Kidney epithelial cell (primary cell): ENCODE results near the gene GLE1. TPM values are rescaled to one million over a fixed set of nuclear protein-coding genes. Genes with fewer than 3 reads are reported as not detected.
"Not testable (repeated sequence)": the region's sequence is repeated elsewhere in the genome, so short reads cannot be mapped to it uniquely, and the experiment has no call there.

Experiments
- DNase-seq: peaks from one replicate; pipeline ENCODE4 v3.0.0-alpha.2; 2010; ENCODE audit warnings: low read depth
- H3K27me3 ChIP-seq: 2 replicates; pipeline ENCODE4 v1.6.0; 2011; ENCODE audit warnings: low read length; ENCODE audit not compliant: control insufficient read depth, insufficient read depth
- H3K36me3 ChIP-seq: 2 replicates; pipeline ENCODE4 v1.5.1; 2011; ENCODE audit warnings: low read length; ENCODE audit not compliant: control insufficient read depth, insufficient read depth
- H3K4me3 ChIP-seq: 2 replicates; pipeline ENCODE4 v1.5.1; 2011; ENCODE audit warnings: low read depth, mild to moderate bottlenecking, control low read depth, low read length
- CTCF ChIP-seq: IDR thresholded peaks from 2 replicates; pipeline ENCODE4 v1.5.1; 2011; ENCODE audit warnings: mild to moderate bottlenecking, moderate library complexity, low read length, control low read depth, inconsistent platforms; ENCODE audit not compliant: insufficient read depth, poor library complexity, severe bottlenecking
- total RNA-seq: library from RNA; depleted of rRNA; stranded (reverse); fragments of >200 nt; gene quantifications from 2 replicates; pipeline ENCODE4 v1.2.3, GENCODE V29; 2015

Gene GLE1
- total RNA-seq, 1 donor from 2014 or later = 31.7 TPM

GRCh38 chr9:128568470-128569078 lies 64.1 kb downstream of the GLE1 start:
- Histone ChIP-seq H3K27me3 (no peaks in the 10 kb centered on the region), H3K36me3 (no peaks in the 10 kb centered on the region), H3K4me3 (no peak overlapping the region)
- no peak for DNase-seq
- TF ChIP-seq CTCF = no peak

- DNase-seq = no peak
- no peak overlapping the region for H3K4me3 ChIP-seq
- TF ChIP-seq CTCF = no peak
- peaks cover 6% of the 10 kb centered on the region for H3K36me3 ChIP-seq
- no peaks in the 10 kb centered on the region for H3K27me3 ChIP-seq
These were observed 71.0 kb downstream of the GLE1 start for GRCh38 chr9:128575469-128575868.

- no peak for TF ChIP-seq CTCF
- no peak for DNase-seq
- Histone ChIP-seq H3K27me3 (no peaks in the 10 kb centered on the region), H3K36me3 (peaks cover 6% of the 10 kb centered on the region), H3K4me3 (no peak overlapping the region)
These were observed 71.4 kb downstream of the GLE1 start for GRCh38 chr9:128575916-128576315.

- peaks cover 6% of the 10 kb centered on the region for H3K36me3 ChIP-seq
- TF ChIP-seq CTCF = no peak
- H3K4me3 ChIP-seq = no peak overlapping the region
- H3K27me3 ChIP-seq = no peaks in the 10 kb centered on the region
- no peak for DNase-seq
These were observed 72.7 kb downstream of the GLE1 start for GRCh38 chr9:128577206-128577605.

- Histone ChIP-seq H3K27me3 (no peaks in the 10 kb centered on the region), H3K4me3 (no peak overlapping the region), H3K36me3 (peaks cover 6% of the 10 kb centered on the region)
- TF ChIP-seq CTCF = no peak
- no peak for DNase-seq
These were observed 74.7 kb downstream of the GLE1 start for GRCh38 chr9:128579194-128579593.

- Histone ChIP-seq H3K27me3 (no peaks in the 10 kb centered on the region), H3K4me3 (no peak overlapping the region), H3K36me3 (peaks cover 9% of the 10 kb centered on the region)
- no peak for TF ChIP-seq CTCF
- DNase-seq = no peak
These were observed 76.2 kb downstream of the GLE1 start for GRCh38 chr9:128580731-128581130.

- not testable (repeated sequence) for H3K4me3 ChIP-seq, DNase-seq, H3K27me3 ChIP-seq, H3K36me3 ChIP-seq
These were observed 80.6 kb downstream of the GLE1 start for GRCh38 chr9:128585155-128585554.

GRCh38 chr9:128586934-128587333 lies 82.4 kb downstream of the GLE1 start:
- H3K36me3 ChIP-seq, H3K27me3 ChIP-seq, DNase-seq, H3K4me3 ChIP-seq: not testable (repeated sequence)
